T47D (cell line): ENCODE results near the gene HYAL1.
"Not testable (repeated sequence)": the region's sequence is repeated elsewhere in the genome, so short reads cannot be mapped to it uniquely, and the experiment has no call there.

Source experiments
- DNase-seq, 2 experiments: peaks; one replicate each; pipeline versions ENCODE4 v3.0.0 to v3.0.0-alpha.2; 2011 to 2012; ENCODE audit warnings: low read depth in 1 of 2, low spot score in 1 of 2
- JUND ChIP-seq: IDR thresholded peaks from 2 replicates; pipeline ENCODE4 v1.6.1; 2012; ENCODE audit warnings: low read depth
- in situ Hi-C: cut with HindIII; loops from 2 replicates; pipeline ENCODE4 v1.10.0; 2016; ENCODE audit warnings: low sequenced_read_pairs, low pct_unique_long_range_greater_than_20kb

Gene HYAL1

DNA sequence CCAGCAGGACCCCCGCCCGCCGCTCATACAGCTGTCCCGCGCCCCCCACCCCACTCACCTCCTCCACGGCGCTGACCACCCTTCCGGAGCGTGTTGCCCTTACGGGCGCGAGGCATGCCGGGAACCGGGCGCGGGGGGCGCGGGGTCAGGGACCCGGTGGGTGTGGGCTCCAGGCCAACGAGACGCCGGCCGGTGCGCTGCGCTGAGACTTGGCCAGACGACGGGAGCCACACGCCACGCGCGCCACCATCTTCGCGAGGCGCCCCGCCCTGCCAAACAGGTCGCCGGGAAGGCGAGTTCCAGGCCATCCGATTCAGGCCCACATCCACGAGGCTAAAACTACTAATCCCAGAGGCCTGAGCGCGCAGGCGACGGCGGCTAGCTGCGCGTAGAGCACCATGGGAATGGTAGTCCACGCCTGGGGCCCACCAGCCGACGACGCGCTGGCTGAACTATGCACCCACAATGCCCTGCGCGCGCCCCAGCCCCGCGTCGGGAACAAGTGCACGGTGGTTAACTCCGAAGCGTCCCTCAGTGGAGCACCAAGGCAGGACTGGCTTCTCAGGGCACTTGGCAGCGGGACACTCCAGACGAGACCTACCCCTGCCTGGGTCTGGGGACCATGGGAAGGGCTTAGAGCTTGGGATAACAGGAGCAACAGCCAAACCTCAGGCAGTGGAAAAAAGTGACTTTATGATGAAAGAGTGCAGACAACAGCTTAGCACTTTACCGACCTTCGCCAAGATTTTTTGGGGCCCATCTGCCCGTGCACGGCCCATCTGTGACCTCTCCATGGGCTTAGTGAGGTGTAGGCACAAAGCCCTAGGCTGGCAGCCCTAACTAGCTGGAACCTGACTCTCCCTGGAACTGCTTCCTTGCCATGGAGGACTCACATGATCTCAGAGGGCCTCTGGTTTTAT is 11.0 kb downstream of the HYAL1 start, which contains the start of gene IFRD2:
IFRD2 (minus strand) TSS at position 271 of the 920 bp plus-strand sequence; CDS start at position 116, 155 bp downstream.
- no peak for TF ChIP-seq JUND
- in situ Hi-C loops = no loop called here
- peak; percentile 70 to 97 for DNase-seq

- in situ Hi-C loops = no loop called here
- TF ChIP-seq JUND = no peak
- DNase-seq = no peak
Observed at GRCh38 chr3:50290161-50290641, 13.2 kb downstream of the HYAL1 start.

GRCh38 chr3:50289130-50289529 is 14.2 kb downstream of the HYAL1 start:
- no peak for DNase-seq
- in situ Hi-C loops = no loop called here
- no peak for TF ChIP-seq JUND

GRCh38 chr3:50288387-50289007 is 14.9 kb downstream of the HYAL1 start:
- no peak for TF ChIP-seq JUND
- in situ Hi-C loops = no loop called here
- DNase-seq = no peak

GRCh38 chr3:50287262-50287661 is 16.1 kb downstream of the HYAL1 start:
- in situ Hi-C loops = no loop called here
- TF ChIP-seq JUND = no peak
- no peak for DNase-seq

DNA sequence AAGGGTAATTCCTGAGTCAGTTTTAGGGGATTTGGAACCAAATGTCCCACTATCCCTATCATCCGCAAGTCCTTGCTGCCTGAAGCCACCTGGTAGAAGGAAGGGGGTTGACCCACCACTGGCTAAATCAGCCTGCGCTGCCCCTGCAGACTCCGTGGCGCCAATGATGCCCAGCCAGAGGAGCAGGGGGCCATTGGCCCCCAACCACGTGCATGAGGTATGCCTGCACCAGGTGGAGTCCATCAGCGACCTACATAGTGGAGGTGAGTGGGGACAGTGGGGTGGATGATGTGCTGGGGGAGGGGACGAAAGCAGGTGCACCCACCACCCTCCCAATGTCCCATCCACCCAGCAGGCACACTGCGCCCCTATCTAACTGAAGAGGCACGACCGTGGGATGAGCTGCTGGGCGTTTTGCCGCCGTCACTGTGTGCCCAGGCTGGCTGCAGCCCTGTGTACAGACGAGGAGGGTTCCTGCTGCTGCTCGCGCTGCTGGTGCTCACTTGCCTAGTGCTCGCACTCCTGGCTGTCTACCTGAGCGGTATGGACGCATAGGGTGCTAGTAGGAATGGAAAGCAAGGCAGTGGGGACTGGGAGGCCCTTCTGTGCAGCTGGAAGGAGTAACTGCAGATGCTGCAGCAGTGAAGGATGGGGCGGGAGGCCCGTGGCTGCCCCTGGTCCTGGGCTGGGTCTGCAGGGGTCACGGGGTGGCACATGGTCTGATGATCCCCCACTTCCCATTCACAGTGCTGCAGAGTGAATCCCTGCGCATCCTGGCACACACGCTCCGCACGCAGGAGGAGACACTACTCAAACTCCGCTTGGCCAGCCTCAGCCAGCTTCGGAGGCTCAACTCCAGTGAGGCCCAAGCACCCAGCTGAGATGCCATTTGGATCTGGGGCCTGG is 16.8 kb downstream of the HYAL1 start:
- TF ChIP-seq JUND = no peak
- DNase-seq = no peak
- in situ Hi-C loops = no loop called here

- in situ Hi-C loops, DNase-seq: not testable (repeated sequence)
Observed at GRCh38 chr3:50284121-50284520, 19.3 kb downstream of the HYAL1 start.

DNA sequence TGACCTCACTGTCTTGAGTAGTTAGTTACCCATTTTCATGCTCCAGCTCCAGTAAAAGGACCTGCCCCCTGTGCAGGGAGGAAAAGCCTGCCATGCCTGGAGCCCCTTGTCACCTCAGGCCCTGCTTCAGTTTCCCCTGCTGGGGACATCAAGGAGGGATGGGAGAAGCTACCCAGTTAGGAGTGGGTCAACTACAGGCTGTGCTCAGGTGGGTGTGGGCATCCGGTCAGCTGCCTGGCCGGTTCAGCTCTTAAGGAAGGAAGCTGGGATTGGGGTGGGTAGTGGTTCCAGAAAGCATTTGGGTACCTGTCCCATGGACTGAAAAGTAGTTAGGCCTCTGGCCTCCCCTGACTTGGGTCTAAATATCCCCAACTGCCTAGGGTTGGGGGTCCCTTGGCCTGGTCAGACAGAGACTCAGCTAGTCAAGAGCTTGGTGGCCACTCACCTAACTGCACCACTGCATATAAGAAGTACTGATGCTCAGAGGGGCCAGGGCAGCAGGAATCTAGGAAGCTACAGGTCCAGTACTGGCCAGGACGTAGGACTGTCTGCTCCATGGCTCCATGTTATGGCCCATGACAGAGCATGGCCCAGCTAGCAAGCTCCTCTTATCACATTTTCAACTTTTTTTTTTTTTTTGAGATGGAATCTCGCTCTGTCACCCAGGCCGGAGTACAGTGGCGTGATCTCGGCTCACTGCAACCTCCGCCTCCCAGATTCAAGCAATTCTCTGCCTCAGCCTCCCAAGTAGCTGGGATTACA is 23.9 kb downstream of the HYAL1 start:
- DNase-seq = no peak
- TF ChIP-seq JUND = no peak
- in situ Hi-C loops = no loop called here

DNA sequence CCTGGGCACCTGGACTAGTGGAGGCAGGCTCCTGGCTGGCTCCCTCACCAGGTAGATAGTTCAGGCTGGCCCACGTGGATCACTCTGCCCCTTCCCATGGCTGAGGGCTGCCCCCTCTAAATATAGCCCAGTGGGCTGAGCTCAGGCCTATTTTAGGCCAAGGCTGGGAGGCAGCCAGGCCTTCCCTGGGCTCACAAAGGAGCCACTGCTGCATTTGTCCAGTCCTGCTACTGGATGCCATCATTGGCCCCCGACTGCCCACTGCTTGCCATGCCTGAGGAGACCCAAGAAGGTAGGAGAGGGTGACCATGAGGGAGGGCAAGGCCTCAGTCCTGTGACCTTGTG is 24.5 kb downstream of the HYAL1 start, which contains the start of gene LSMEM2:
LSMEM2 (plus strand) TSS at position 208 of the 345 bp plus-strand sequence; CDS start at position 235, 27 bp downstream.
- TF ChIP-seq JUND = no peak
- in situ Hi-C loops = no loop called here
- DNase-seq = no peak

DNA sequence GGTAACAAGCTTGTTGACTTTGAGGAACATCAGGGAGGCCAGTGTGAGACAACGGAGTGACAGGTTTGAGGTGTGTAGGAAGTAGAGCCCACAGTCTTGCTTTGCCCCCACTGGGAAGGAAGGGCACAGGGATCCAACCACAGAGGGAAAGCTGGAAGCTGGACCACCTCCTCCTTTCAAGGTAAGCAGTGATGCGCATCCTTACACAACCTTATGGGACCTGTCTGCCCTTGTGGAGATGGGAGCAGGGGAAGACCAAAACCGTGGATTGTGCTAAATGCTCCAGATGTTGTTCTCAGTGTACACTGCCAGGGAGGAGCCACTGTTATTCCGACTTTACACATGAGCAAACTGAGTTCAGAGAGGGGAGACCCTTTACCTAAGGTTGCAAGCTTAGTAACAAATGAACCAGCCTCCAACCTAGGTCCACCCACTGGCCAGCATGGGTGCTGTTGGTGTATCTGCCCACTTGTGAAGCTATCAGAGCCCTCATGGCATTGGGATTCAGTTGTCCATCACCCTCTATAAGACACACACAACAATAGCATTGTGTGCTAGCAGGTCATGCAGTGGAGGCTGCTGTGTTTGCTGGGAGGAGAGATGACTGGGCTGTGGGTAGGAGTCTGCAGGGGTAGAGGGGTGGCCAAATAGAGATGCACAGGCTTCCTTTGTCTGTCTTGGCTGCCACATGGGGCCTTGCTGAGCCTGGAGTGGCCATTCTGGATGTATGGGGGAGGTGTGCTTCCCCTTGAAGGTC is 25.1 kb downstream of the HYAL1 start:
- DNase-seq = no peak
- no peak for TF ChIP-seq JUND
- in situ Hi-C loops = no loop called here

- in situ Hi-C loops = no loop called here
- no peak for TF ChIP-seq JUND
Observed at GRCh38 chr3:50276762-50277101, 26.6 kb downstream of the HYAL1 start.

More at GRCh38 chr3:50276762-50277101, 26.6 kb downstream of the HYAL1 start:
- DNase-seq = no peak
